ENCODE measurements around the gene CYP3A7. TPM values are rescaled to one million over a fixed set of nuclear protein-coding genes. Genes with fewer than 3 reads are reported as not detected.
"Not testable (repeated sequence)": the region's sequence is repeated elsewhere in the genome, so short reads cannot be mapped to it uniquely, and the experiment has no call there.

Gene CYP3A7
- total and polyA plus RNA-seq, 12 donors: not detected

- Histone ChIP-seq H3K27me3 (no peaks in the 10 kb centered on the region), H3K27ac (no peak overlapping the region), H3K4me3 (no peak overlapping the region), H3K4me1 (no peaks in the 10 kb centered on the region), H3K9me3 (no peaks in the 10 kb centered on the region), H3K36me3 (no peaks in the 10 kb centered on the region)
- no peak for TF ChIP-seq CTCF (IDR thresholded peaks at IDR 0.05)
- no peak for ATAC-seq
- intact Hi-C loops (cut with DNase I): no loop called here
- WGBS, 2 donors: 65 to 70% methylated on average over 1 of the region's 1 CpG
- no peak for DNase-seq
Observed at GRCh38 chr7:99730238-99730810, 4.7 kb downstream of the CYP3A7 start.

GRCh38 chr7:99729486-99730237, 5.3 kb downstream of the CYP3A7 start:
- no peak for DNase-seq
- intact Hi-C loops (cut with DNase I): loop anchor here in 1 of 10 donors (10.0 kb wide), 1 partner anchor 65 kb away; no protein-coding TSS in a partner anchor
- 60 to 75% methylated on average over 5 of the region's 5 CpGs for WGBS, 2 donors
- Histone ChIP-seq H3K27ac (no peak overlapping the region), H3K4me1 (no peaks in the 10 kb centered on the region), H3K9me3 (no peaks in the 10 kb centered on the region), H3K4me3 (no peak overlapping the region), H3K36me3 (no peaks in the 10 kb centered on the region), H3K27me3 (no peaks in the 10 kb centered on the region)
- no peak for TF ChIP-seq CTCF (IDR thresholded peaks at IDR 0.05)
- ATAC-seq: no peak

- no peaks in the 10 kb centered on the region for H3K36me3 ChIP-seq
- no peak for TF ChIP-seq CTCF (IDR thresholded peaks at IDR 0.05)
- intact Hi-C loops (cut with DNase I): loop anchor here in 1 of 10 donors (10.0 kb wide), 1 partner anchor 64 kb away; no protein-coding TSS in a partner anchor
- no peaks in the 10 kb centered on the region for H3K9me3 ChIP-seq
- no peaks in the 10 kb centered on the region for H3K27me3 ChIP-seq
- 92 to 94% methylated on average over 2 of the region's 2 CpGs for WGBS, 2 donors
- DNase-seq: no peak
- H3K4me3 ChIP-seq: no peak overlapping the region
- H3K27ac ChIP-seq: no peak overlapping the region
- no peak for ATAC-seq
- H3K4me1 ChIP-seq: no peaks in the 10 kb centered on the region
Observed at GRCh38 chr7:99728615-99729014, 6.4 kb downstream of the CYP3A7 start.

- H3K4me1 ChIP-seq, DNase-seq, H3K27ac ChIP-seq, H3K4me3 ChIP-seq, ATAC-seq, H3K27me3 ChIP-seq, H3K9me3 ChIP-seq, H3K36me3 ChIP-seq: not testable (repeated sequence)
- 93 to 94% methylated on average over 6 of the region's 6 CpGs for WGBS, 2 donors
- intact Hi-C loops (cut with DNase I): loop anchor here in 1 of 10 donors (10.0 kb wide), 1 partner anchor 58 kb away; no protein-coding TSS in a partner anchor
Observed at GRCh38 chr7:99723201-99723600, 11.8 kb downstream of the CYP3A7 start.

All from heart right ventricle (tissue), 16 donors.